PC-3 (cell line): ENCODE measurements around the gene PREP. TPM values are rescaled to one million over a fixed set of nuclear protein-coding genes. Genes with fewer than 3 reads are reported as not detected.

ENCODE experiments used
- ATAC-seq: fragments of 200-7000 bp; cut with Tn5 transposase; 2 replicates; pipeline ENCODE4 v1.9.1; 2020; ENCODE audit warnings: mild to moderate bottlenecking, moderate library complexity
- BruUV-seq: library from RNA; stranded (reverse); fragments of 400-500 nt; replicated peaks from 2 replicates; lab custom pipeline; 2021; lab: Mats Ljungman, UMichigan
- CTCF ChIA-PET: fragments of 300-600 bp; sonication (Branson Sonifier 250); formaldehyde crosslinking; loops from one replicate; lab custom pipeline; 2022; ENCODE audit warnings: antibody characterized with exemption; lab: Charles Lee
- POLR2A ChIA-PET: fragments of 300-600 bp; sonication (Branson Sonifier 250); formaldehyde crosslinking; loops from one replicate; lab custom pipeline; 2022; ENCODE audit warnings: antibody characterized with exemption; ENCODE audit not compliant: unreplicated experiment; lab: Charles Lee
- DNase-seq: peaks from one replicate; pipeline ENCODE4 v3.0.0-alpha.2; 2015
- H2AFZ ChIP-seq: fragments of 300-600 bp; sonication (generic); 2 replicates; pipeline ENCODE4 v1.6.0; 2016; ENCODE audit warnings: antibody characterized with exemption, low read length
- H3F3A ChIP-seq: fragments of 300-600 bp; sonication (generic); one replicate; pipeline ENCODE4 v1.6.0; 2017; ENCODE audit warnings: antibody characterized with exemption, low read length, control low read depth, mild to moderate bottlenecking; ENCODE audit not compliant: unreplicated experiment
- H3K27ac ChIP-seq: fragments of 300-600 bp; sonication (generic); 2 replicates; pipeline ENCODE4 v1.5.1; 2016; ENCODE audit warnings: mild to moderate bottlenecking, low read length
- H3K27me3 ChIP-seq: fragments of 300-600 bp; sonication (generic); 2 replicates; pipeline ENCODE4 v1.6.1; 2016; ENCODE audit warnings: low read length, mixed read lengths
- H3K36me3 ChIP-seq: fragments of 300-600 bp; sonication (generic); 2 replicates; pipeline ENCODE4 v1.6.1; 2016; ENCODE audit warnings: low read depth, mixed run types, low read length, mixed read lengths
- H3K4me1 ChIP-seq: fragments of 300-600 bp; sonication (generic); 2 replicates; pipeline ENCODE4 v1.5.1; 2016; ENCODE audit warnings: low read length; ENCODE audit not compliant: insufficient read depth
- H3K4me2 ChIP-seq: fragments of 300-600 bp; sonication (generic); 2 replicates; pipeline ENCODE4 v1.6.0; 2016; ENCODE audit warnings: low read length
- H3K4me3 ChIP-seq: fragments of 300-600 bp; sonication (generic); 2 replicates; pipeline ENCODE4 v1.5.1; 2016; ENCODE audit warnings: mild to moderate bottlenecking, low read length, mixed read lengths
- H3K79me2 ChIP-seq: fragments of 300-600 bp; sonication (generic); 2 replicates; pipeline ENCODE4 v1.6.1; 2017; ENCODE audit warnings: low read length, mixed read lengths
- H3K9ac ChIP-seq: fragments of 300-600 bp; sonication (generic); 2 replicates; pipeline ENCODE4 v1.6.0; 2016; ENCODE audit warnings: mild to moderate bottlenecking, low read length
- H3K9me2 ChIP-seq: fragments of 300-600 bp; sonication (generic); replicated peaks from 2 replicates; pipeline ENCODE4 v1.6.1; 2016; ENCODE audit warnings: mixed run types, low read length, mixed read lengths
- H3K9me3 ChIP-seq: fragments of 300-600 bp; sonication (generic); 2 replicates; pipeline ENCODE4 v1.6.1; 2016; ENCODE audit warnings: low read length, mixed read lengths
- H4K20me1 ChIP-seq: fragments of 300-600 bp; sonication (generic); 2 replicates; pipeline ENCODE4 v1.6.1; 2016; ENCODE audit warnings: low read length, mixed read lengths
- CTCF ChIP-seq: fragments of 300-600 bp; sonication (generic); conservative IDR thresholded peaks from 2 replicates; pipeline ENCODE4 v1.5.1; 2017; ENCODE audit warnings: antibody characterized with exemption, low read depth, mild to moderate bottlenecking, low read length
- EZH2 ChIP-seq: fragments of 300-600 bp; sonication (generic); IDR thresholded peaks from one replicate; pipeline ENCODE4 v1.6.1; 2017; ENCODE audit warnings: antibody characterized with exemption, mild to moderate bottlenecking, low read length; ENCODE audit not compliant: unreplicated experiment
- EZH2phosphoT487 ChIP-seq: fragments of 300-600 bp; sonication (generic); IDR thresholded peaks from 2 replicates; pipeline ENCODE4 v1.6.1; 2018; ENCODE audit warnings: mild to moderate bottlenecking, antibody characterized with exemption, low read length, borderline replicate concordance
- intact Hi-C: fragments of 100-400 bp; cut with micrococcal nuclease; formaldehyde crosslinking; loops from 2 replicates; pipeline ENCODE4 v1.9.0; 2023
- total RNA-seq: library from RNA; depleted of rRNA; stranded (reverse); fragments of >200 nt; gene quantifications from 2 replicates; pipeline ENCODE4 v1.2.3, GENCODE V29; 2014

Gene PREP
- total RNA-seq, 1 experiment from 2014 or later, result 16.9 TPM

GRCh38 chr6:105294129-105294528, 108.8 kb downstream of the PREP start:
- no TSS peak for BruUV-seq
- DNase-seq, result no peak
- H3K79me2 ChIP-seq, result no peaks in the 10 kb centered on the region
- H3F3A ChIP-seq, result no peaks in the 10 kb centered on the region
- H3K9ac ChIP-seq, result no peak overlapping the region
- no peaks in the 10 kb centered on the region for H3K9me2 ChIP-seq
- CTCF ChIA-PET, result interaction anchor here (0.6 kb wide), 1 partner anchor 32 kb away, joined by 3 read pairs; no protein-coding TSS in a partner anchor
- ATAC-seq, result no peak
- intact Hi-C loops, result no loop called here
- H4K20me1 ChIP-seq, result no peaks in the 10 kb centered on the region
- H3K4me2 ChIP-seq, result no peak overlapping the region
- no peaks in the 10 kb centered on the region for H3K9me3 ChIP-seq
- no peaks in the 10 kb centered on the region for H3K27me3 ChIP-seq
- H3K4me3 ChIP-seq, result no peak overlapping the region
- H3K4me1 ChIP-seq, result no peaks in the 10 kb centered on the region
- H3K36me3 ChIP-seq, result no peaks in the 10 kb centered on the region
- POLR2A ChIA-PET, result no interaction called here
- no peak overlapping the region for H2AFZ ChIP-seq
- TF ChIP-seq EZH2phosphoT487 (no peak), CTCF (no peak), EZH2 (no peak)
- no peak overlapping the region for H3K27ac ChIP-seq

GRCh38 chr6:105292689-105293339, 110.1 kb downstream of the PREP start:
- TF ChIP-seq EZH2 (no peak), EZH2phosphoT487 (no peak), CTCF (no peak)
- Histone ChIP-seq H3K4me1 (no peaks in the 10 kb centered on the region), H3K36me3 (no peaks in the 10 kb centered on the region; the same call in 1 of the 2 replicates), H4K20me1 (no peaks in the 10 kb centered on the region), H3K9ac (no peak overlapping the region), H3K79me2 (no peaks in the 10 kb centered on the region), H3K27me3 (no peaks in the 10 kb centered on the region), H3K4me2 (no peak overlapping the region), H3K4me3 (no peak overlapping the region), H3K9me2 (no peaks in the 10 kb centered on the region), H3K9me3 (no peaks in the 10 kb centered on the region), H3K27ac (no peak overlapping the region), H2AFZ (no peak overlapping the region), H3F3A (no peaks in the 10 kb centered on the region)
- no TSS peak for BruUV-seq
- DNase-seq (no peak), ATAC-seq (no peak)
- CTCF ChIA-PET, result no interaction called here
- intact Hi-C loops, result no loop called here
- POLR2A ChIA-PET, result no interaction called here

GRCh38 chr6:105291525-105291924, 111.4 kb downstream of the PREP start:
- BruUV-seq, result no TSS peak
- no peaks in the 10 kb centered on the region for H4K20me1 ChIP-seq
- ATAC-seq (no peak), DNase-seq (no peak)
- no peak overlapping the region for H3K27ac ChIP-seq
- no peaks in the 10 kb centered on the region for H3K9me3 ChIP-seq
- no peak overlapping the region for H3K9ac ChIP-seq
- no peak overlapping the region for H3K4me2 ChIP-seq
- intact Hi-C loops, result no loop called here
- H3K4me1 ChIP-seq, result no peaks in the 10 kb centered on the region
- ChIA-PET CTCF (no interaction called here), POLR2A (no interaction called here)
- no peaks in the 10 kb centered on the region for H3K9me2 ChIP-seq
- H3K36me3 ChIP-seq, result no peaks in the 10 kb centered on the region; the same call in 1 of the 2 replicates
- no peak overlapping the region for H2AFZ ChIP-seq
- no peaks in the 10 kb centered on the region for H3K79me2 ChIP-seq
- no peak overlapping the region for H3K4me3 ChIP-seq
- TF ChIP-seq CTCF (no peak), EZH2phosphoT487 (no peak), EZH2 (no peak)
- H3K27me3 ChIP-seq, result no peaks in the 10 kb centered on the region
- no peaks in the 10 kb centered on the region for H3F3A ChIP-seq
